Measurements from ENCODE around the gene DTX3.

DTX3 gene

DNA sequence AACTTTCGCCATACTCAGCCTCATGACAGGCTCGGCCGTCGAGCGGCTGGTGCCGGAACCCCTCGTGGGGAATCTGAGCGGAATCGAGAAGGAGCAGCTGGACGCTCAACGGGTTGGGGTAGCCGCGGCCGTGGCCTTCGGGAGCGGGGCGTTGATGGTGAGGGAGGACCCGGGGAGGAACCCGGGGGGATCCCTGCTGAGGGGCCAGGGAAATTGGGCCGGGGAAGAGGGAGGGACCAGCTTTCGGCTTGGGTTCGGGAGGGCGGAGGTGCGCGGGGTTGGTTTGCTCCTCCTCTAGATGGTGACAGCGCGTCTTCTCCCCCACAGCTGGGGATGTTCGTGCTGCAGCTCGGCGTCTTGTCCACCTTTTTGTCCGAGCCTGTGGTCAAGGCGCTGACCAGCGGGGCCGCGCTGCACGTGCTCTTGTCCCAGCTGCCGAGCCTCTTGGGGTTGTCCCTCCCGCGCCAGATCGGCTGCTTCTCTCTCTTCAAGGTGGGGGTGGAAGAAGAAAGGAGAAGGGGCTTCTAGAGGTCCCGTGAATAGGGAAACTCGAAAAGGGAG, 16.4 kb downstream of the DTX3 start:
- DNase-seq = no peak

DNA sequence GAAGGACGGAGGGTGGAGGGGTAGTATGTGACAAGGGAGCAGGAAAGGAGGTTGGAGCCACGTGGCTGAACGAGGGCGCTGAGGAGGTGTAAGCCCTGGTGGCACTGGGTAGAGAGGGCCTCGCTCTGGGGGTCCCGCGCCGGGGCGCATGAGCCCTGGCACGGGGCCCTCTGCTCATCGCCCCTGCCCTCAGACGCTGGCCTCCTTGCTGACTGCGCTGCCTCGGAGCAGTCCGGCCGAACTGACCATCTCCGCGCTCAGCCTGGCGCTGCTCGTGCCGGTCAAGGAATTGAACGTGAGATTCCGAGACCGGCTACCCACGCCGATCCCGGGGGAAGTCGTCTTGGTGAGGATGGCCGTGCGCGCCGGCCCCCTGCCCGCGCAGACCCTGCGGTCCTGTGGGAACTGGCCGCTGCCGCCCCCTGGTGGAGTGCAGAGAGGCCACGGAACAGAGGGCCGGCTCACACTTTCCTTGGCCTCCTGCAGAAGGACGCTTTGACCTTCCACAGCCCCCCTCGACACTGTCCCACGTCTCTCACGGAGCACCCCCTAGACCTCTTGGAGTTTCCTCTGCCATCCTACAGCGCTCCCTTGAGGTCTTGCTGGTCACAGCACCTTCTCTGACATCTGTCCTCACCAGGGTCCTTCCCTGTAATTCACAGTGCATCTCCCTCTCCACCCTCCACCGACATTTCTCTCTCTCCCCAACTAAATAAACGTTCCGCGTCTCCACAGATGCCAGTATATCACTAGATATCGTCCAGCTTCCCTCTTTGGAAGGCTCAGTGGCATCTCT, 17.1 kb downstream of the DTX3 start:
- DNase-seq = peak; percentile 77

DNA sequence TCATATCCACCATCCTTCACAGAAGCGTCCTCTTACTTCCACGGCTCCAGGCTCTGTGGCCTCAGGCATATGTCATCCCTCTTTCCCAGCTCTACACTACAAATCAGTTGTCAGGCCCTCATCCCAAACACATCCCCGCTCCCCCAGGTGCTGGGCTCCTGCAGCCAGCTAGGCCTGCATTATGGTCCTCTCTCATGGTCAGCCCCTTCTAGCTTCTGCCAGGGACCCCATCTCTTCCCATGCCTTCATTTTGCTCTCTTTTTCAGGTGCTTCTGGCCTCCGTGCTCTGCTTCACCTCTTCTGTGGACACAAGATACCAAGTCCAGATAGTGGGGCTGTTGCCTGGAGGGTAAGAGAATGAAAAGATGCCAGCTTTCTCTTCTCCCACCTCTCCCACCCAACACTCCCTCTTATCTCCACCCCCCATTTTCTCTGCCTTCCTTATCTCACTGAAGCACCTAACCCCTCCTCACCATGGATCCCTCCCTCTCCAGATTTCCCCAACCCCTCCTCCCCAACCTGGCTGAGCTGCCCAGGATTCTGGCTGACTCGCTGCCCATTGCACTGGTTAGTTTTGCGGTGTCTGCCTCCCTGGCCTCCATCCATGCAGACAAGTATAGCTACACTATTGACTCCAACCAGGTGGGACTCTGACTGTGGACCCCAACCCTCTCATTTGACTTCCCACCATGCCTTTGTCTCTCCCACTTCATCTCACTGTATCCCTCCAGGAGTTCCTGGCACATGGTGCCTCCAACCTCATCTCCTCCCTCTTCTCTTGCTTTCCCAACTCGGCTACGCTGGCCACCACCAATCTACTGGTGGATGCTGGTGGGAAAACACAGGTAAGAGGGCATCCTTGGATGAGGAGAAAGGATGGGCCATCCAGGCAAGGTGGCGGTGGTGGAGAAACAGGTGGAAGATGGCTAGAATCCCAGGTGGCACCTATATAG, 17.9 kb downstream of the DTX3 start:
- DNase-seq = no peak

DNA sequence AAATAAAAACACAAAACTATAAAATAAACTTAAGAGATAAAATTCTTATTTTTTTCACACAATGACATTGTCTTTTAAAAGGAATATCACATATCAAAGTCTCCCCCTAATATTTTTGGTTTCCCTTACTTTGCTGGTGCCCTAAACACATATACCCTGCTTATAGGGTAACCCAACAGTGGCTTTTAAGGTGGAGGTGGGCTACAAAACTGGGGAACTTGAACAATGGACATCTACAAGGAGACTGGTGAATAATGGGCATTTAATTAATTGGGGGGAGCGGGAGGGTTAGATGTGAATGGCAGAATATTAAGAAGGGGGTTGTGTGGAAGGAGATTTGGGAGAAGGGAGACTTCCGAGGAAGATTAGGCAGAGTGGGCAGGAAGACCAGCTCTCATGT, 18.8 kb downstream of the DTX3 start:
- DNase-seq = no peak

DNA sequence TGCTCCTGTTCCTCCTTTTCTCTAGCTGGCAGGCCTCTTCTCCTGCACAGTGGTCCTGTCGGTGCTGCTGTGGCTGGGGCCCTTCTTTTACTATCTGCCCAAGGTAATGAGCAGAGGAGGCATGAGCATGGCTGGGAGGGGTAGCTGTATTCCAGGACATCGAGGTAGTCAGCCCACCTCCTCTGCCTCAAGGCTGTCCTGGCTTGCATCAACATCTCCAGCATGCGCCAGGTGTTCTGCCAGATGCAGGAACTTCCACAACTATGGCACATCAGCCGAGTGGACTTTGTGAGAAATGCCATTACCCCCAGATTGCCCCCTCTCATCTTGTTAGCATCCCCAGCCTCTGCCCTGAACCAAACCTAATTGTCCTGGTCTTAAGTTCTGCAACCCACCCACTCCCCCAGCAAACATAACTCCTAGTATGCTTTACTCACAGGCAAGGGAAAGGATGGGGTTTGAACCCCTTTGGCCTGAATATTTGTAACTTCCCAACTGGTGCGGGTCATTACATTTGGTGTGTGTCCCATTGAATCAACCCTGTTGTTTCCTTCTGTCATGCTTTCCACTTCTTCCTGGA, 19.3 kb downstream of the DTX3 start:
- DNase-seq = no peak

DNA sequence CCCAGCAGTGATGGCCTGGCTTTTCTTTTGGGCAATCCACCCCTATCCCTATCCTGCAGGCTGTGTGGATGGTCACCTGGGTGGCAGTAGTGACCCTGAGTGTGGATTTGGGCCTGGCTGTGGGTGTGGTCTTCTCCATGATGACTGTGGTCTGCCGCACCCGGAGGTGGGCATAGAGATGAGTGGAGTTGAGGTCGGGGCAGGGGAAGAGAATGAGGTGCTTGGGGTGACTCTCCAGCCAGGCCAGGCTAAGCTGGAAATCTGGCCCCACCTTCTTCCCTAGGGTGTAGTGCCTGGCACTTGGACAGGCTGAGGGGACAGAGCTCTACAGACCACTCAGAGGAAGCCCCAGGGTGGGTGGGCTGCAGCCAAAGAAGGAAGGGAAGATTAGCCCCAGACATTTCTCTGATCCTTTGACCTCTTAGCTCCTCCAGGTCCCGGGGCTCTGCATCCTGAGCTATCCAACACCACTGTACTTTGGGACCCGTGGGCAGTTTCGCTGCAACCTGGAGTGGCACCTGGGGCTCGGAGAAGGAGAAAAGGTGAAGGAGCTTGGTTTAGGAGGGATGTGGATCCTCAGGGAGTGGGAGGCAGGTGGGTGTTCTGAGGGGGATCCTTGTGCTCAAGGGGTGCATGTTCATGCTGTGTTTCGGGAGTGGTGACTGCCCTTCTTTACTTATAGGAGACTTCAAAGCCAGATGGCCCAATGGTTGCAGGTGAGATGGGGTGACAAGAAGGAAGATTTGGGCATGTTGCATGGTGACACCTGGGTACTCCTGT, 20.0 kb downstream of the DTX3 start:
- no peak for DNase-seq

DNA sequence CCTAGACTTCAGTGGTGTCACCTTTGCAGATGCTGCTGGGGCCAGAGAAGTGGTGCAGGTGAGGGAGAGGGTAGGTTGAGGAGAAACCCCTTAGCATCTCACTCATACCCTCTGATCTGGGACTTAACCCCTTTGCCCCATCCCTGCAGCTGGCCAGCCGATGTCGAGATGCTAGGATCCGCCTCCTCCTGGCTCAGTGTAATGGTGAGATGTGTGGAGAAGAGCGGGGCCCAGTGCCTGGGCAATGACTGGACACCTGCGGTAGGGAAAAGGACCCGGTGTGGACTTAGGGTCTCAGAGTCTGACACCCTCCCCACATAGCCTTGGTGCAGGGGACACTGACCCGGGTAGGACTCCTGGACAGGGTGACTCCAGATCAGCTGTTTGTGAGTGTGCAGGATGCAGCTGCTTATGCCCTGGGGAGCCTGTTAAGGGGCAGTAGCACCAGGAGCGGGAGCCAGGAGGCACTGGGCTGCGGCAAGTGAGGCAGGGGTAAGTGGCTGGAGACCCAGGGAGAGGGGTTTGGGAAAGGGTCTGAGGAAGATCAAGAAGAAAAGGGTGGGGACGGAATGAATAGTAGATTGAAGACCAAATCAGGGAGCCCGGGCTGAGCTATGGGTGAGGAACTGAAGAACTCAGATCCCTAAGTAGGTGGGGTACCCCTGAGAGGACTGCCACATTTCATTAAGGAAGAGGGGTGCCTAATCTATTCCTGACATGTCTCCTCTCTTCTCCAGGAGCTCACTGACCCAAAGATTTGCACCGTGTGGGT, 20.8 kb downstream of the DTX3 start:
- DNase-seq = peak; percentile 15

DNA sequence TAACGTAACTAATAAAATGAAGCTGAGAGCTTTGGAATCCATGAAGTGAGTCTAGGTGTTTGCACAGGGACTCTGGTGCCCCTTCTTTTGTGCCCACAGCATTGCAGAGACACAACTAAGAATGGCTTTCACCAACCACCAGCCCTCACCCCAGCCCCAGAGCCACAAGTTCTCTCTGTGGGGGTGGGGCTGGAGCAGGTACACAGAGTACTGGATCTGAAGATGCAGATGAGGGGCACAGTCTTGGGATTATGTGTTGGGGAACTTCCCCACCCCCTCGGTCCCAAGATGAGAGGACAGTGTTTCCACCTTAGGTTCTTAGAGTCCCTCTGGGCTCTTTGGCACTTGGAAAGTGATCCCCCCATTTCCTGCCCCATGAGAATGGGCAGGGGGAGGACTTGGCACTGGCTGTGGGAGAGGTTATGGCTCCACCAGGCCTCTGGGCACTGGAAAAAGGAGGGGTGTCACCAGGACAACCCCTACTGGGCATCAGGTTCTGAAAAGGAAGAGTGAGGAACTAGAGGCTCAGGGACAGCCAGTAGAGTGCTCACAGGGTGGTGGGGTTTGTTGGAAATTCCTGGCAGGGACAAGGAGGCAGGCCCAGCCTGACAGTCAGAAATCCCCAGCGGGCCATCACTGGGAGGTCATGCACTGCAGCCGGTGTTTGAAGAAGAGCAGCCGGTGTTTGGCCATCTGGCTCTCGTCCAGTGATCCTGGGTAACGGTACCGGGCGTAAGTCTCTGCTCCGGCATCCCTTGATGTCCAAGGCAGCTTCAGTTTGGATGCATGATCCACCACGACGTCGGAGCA, 21.7 kb downstream of the DTX3 start:
- peak; percentile 15 for DNase-seq

DNA sequence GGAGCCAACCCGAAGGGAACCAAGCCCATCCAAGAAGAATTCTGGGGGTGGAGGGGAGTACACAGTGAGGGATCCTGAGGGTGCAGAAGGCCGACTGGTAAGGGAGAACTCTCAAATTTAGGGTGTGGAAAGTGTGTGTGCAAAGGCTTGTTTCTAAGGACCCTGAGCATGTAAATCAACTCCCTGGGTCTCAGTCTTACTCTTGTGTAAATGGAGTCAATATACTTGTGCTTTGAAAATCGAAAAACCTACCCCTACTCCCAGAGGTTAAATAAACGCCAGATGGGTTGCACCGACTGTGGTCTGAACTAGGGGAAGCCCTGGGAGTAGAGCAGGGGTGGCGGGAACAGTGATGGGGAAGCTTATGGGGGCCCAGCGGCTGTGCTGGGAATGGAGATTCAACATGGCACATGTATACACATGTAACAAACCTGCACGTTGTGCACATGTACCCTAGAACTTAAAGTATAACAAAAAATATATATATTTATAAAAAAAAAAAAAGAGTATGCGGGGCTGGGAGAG, 22.4 kb downstream of the DTX3 start:
- DNase-seq = no peak

DNA sequence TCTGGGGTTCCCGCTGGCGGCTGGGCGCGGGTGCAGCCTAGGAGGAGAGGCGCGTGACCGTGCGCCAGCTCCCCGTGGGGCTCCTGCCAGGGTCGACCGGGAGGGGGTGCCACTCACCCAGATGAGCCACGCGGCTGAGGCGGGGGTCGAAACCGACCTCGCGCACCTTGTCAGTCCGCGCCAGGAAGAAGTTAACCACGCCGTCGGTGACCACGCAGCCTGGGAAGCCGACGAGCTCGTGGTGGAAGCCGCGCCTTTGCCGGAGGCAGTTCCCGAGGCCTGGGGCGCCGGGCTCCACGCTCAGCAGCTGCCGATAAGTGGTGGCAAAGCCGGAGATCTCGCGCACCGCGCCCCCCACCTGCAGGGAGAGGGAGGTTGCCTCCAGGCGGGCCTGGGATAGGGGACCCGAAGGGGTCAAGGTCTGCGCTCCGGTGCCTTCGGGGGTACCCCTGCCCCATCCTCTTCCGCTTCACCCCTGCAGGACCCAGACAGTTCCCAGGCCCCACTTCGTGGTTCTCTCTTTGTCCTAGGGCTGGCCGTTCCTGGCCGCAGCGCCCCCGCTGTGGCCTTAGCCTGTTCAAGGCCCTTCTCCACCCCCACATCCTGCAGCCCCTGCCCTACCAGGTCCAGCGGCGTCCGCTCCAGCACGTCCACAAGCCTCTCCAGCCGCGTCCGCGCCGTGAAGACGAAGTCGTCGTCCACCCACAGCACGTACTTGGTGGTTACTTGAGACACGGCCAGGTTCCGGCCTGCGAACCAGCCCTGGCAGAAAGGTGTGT, 23.1 kb downstream of the DTX3 start:
- DNase-seq = peak; percentile 22

DNA sequence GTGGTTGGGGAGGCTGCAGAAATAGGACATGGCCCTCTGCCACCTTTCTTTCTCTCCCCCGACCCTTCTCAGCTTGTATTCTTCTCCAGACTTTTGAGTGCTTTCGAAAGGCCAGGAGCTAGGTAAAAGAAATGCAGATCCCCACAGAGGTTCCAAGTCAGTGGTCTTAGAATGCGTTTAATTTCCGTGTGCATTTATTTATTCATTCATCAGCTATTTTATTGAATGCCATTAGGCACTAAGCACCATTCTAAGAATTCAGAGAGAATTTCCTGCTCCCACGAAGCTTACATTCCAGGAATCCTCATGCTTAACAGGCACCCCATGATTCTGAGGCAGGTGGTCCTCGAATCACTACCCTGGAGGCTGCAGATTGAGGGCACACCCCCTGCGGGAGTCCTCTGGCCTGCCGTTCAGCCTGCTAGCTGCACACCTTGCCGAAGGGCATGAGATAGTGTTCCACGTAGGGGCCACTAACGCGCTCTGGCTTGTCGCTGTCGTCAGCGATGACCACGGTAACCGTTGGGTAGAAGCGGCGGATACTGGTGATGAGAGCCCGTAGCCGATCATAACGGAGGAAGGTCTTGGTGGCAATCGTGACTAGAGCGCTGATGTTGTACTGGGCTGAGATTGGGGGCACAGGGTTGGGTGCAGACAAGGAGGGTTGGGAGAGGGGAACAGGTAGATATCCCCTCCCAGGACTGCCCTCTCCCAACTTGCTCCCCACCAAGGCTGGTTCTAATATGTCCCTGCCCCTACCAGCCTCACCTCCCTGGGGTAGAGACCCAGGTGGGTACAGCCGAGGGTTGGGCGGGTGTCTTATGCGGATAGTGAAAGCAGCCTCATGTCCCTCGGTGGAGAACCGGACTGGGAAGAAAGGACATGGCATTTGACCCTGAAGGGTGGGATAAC, 23.9 kb downstream of the DTX3 start:
- DNase-seq = peak; percentile 14

DNA sequence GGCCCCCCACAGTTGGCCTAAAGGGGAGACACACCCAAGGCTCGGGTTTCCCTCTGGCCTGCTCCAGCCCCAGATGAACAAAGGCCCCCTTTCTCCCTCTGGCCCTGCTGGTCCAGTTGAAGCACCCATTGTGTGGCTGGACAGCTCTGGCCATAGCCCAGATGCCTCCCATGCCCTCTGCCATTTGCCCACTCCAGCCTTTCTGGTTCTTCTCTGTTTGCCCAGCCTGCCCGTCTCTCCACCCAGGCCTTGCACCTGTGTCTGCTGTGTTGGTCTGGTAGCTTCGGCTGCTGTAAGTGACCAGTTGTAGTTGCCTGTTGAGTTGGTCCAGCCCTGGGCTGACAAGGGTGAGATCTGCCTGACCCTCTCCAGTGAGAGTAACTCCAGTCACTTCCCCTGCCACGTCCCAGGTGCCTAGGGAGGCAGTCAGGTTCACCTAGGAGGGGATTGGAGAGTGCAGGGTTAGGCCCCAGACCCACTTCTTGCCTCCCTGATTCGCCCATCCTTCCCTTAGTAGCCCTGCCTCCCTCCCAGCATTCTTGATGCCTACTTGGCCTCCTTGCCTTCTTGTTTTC, 25.4 kb downstream of the DTX3 start:
- peak; percentile 14 for DNase-seq

DNA sequence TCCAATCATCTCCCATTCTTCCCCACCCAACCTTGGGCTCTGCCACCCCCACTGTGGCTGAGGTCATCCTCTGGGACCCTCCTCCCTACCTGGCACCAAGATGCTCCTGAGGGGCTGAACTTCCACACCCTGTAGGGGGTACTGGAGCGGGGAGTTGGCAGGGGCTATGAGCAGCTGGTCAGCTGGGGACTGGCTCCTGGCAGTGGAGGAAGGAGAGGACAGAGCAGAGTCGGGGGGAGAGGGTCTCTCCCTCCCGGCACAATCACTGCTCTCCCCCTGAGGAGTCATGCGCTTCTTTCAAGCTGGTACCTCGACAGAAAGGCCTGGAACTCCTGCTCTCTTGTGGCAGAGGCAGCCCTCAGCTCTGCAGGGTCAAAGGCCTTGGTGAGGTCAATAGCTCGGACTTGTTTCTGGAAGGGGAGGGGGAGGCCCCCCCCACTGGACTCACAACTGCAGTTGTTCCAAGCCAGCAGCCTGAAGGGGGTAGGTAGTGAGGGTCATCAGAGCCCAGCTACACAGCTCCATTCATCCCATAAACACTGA, 26.3 kb downstream of the DTX3 start:
- DNase-seq = peak; percentile 21

DNA sequence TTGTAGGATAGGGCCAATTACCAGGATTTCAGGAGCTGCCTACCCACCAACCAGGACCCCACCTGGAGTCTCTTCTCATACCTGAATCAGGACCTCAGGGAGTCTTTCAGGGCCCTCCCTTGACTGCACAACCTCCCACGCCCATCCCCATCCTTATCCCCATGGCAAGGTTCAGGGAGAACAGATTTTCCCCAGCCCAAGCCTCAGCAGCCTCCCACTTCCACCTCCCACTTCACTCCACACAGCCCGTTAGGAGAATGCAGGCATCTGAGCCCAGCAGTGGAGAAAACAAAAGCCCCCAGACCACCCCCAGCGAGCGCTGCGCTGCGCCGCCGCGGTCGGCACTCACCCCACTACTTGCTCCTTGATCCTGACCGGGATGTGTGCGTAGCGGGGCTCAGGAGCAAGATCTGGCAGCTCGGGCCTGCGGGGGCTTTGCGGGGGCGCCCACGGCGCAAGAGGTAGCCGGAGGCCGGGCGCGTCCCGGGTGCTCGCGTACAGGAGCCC, 27.0 kb downstream of the DTX3 start:
- no peak for DNase-seq

DNA sequence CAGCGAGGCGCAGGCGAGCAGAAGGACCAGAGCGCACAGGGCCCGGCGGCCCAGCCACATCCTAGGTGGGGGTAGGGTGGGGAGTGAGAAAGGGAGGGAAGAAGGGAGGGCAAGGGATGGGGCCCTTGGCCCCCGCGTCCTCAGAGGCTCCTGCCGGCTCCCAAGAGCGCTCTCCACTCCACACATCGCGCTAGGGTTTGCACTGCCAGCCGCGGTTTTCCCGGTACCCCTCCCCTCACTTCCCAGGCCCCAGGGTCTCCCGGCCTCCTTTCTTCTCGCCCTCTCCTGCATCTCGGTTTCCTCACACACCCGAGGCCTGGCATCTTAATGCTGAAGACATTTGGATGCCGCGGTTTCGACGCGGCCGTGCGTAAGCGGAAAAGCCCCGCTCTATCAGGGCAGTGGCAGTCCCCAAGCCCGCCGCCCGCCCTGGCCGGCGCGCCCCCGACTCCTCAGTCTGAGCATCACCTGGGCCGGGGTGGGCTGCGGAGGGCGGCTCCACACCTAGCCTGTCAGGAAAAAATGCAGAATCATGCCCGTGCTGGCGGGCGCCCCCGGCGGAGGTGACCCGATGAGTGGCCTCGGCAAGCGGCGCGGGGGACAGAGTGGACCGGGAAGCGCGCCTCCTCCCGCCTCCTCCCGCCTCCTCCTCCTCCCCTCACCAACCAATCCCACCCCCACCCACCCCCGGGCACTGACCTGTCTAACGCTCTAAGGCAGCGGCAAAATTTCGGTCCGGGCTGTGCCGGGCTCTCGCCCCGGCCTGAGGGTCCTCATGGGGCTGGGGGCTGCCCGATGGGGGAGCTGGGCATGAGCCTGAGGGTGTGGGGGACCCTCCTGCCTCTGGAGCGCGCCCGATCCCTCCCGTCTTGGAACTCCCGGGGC, 27.7 kb downstream of the DTX3 start:
- DNase-seq = no peak
